ENCODE data around the gene CDPF1. TPM values are rescaled to one million over a fixed set of nuclear protein-coding genes. Genes with fewer than 3 reads are reported as not detected.

The CDPF1 gene
- total RNA-seq, 2 experiments from 2014 or later, result 1.6 to 2.6 TPM

- CTCF ChIA-PET, result no interaction called here
- Mint-ChIP-seq H3K27me3 (no peaks in the 10 kb centered on the region), H3K4me3 (no peak overlapping the region), H3K4me1 (ENCODE audit: low read depth) (peaks cover 12% of the 10 kb centered on the region), H3K9me3 (no peaks in the 10 kb centered on the region), H3K27ac (no peak overlapping the region), H3K36me3 (ENCODE audit: low read depth) (peaks cover 19% of the 10 kb centered on the region)
- Histone ChIP-seq H3K4me1 (ENCODE audit: insufficient read depth, low read length) (peaks cover 27% of the 10 kb centered on the region), H3K36me3 (ENCODE audit: insufficient read depth, low read length) (peaks cover 24% of the 10 kb centered on the region), H3K4me3 (ENCODE audit: low read length) (no peak overlapping the region), H3K9me3 (ENCODE audit: control insufficient read depth in 1 of 2, insufficient read depth in 1 of 2, low read length in 2 of 2) (no peaks in the 10 kb centered on the region), H3K27ac (ENCODE audit: low read depth in 1 of 2, low read length in 2 of 2) (no peak overlapping the region), H3K27me3 (ENCODE audit: control insufficient read depth in 1 of 2, insufficient read depth in 2 of 2, low read length in 2 of 2) (no peaks in the 10 kb centered on the region)
- no peak for ATAC-seq (ENCODE audit: poor library complexity)
- POLR2A ChIA-PET, result no interaction called here
- no peak for TF ChIP-seq CTCF (IDR thresholded peaks at IDR 0.05)
- intact Hi-C loops (cut with DNase I, micrococcal nuclease), result loop anchor here in 1 of 2 experiments (10.0 kb wide), 1 partner anchor 231 kb away; no protein-coding TSS in a partner anchor
- no peak for DNase-seq
Measured at GRCh38 chr22:46245511-46245910, 4.6 kb downstream of the CDPF1 start.

GRCh38 chr22:46244771-46245170 lies 5.3 kb downstream of the CDPF1 start:
- Histone ChIP-seq H3K27me3 (ENCODE audit: control insufficient read depth in 1 of 2, insufficient read depth in 2 of 2, low read length in 2 of 2) (no peaks in the 10 kb centered on the region), H3K27ac (ENCODE audit: low read depth in 1 of 2, low read length in 2 of 2) (no peak overlapping the region), H3K9me3 (ENCODE audit: control insufficient read depth in 1 of 2, insufficient read depth in 1 of 2, low read length in 2 of 2) (no peaks in the 10 kb centered on the region), H3K36me3 (ENCODE audit: insufficient read depth, low read length) (peaks cover 24% of the 10 kb centered on the region), H3K4me3 (ENCODE audit: low read length) (no peak overlapping the region), H3K4me1 (ENCODE audit: insufficient read depth, low read length) (peaks cover 33% of the 10 kb centered on the region)
- no peak overlapping the region for H3K27ac Mint-ChIP-seq
- H3K4me1 Mint-ChIP-seq (ENCODE audit: low read depth), result peaks cover 19% of the 10 kb centered on the region
- H3K4me3 Mint-ChIP-seq, result no peak overlapping the region
- peaks cover 19% of the 10 kb centered on the region for H3K36me3 Mint-ChIP-seq (ENCODE audit: low read depth)
- ChIA-PET POLR2A (no interaction called here), CTCF (no interaction called here)
- H3K9me3 Mint-ChIP-seq, result no peaks in the 10 kb centered on the region
- no peak for TF ChIP-seq CTCF (IDR thresholded peaks at IDR 0.05)
- H3K27me3 Mint-ChIP-seq, result no peaks in the 10 kb centered on the region
- no peak for DNase-seq
- no peak for ATAC-seq (ENCODE audit: poor library complexity)
- intact Hi-C loops (cut with DNase I, micrococcal nuclease), result loop anchor here in 1 of 2 experiments (10.0 kb wide), 1 partner anchor 230 kb away; no protein-coding TSS in a partner anchor

GRCh38 chr22:46242076-46242475 lies 8.0 kb downstream of the CDPF1 start:
- peaks cover 0 to 13% of the 10 kb centered on the region in 2 experiments for H3K9me3 ChIP-seq (ENCODE audit: control insufficient read depth in 1 of 2, insufficient read depth in 1 of 2, low read length in 2 of 2)
- no peaks in the 10 kb centered on the region for H3K27me3 Mint-ChIP-seq
- H3K4me1 Mint-ChIP-seq (ENCODE audit: low read depth), result peaks cover 19% of the 10 kb centered on the region
- intact Hi-C loops (cut with DNase I, micrococcal nuclease), result loop anchor here in 1 of 2 experiments (10.0 kb wide), 1 partner anchor 227 kb away; no protein-coding TSS in a partner anchor
- H3K36me3 ChIP-seq (ENCODE audit: insufficient read depth, low read length), result peaks cover 22% of the 10 kb centered on the region
- no peak overlapping the region for H3K4me3 ChIP-seq (ENCODE audit: low read length)
- no peaks in the 10 kb centered on the region for H3K9me3 Mint-ChIP-seq
- ATAC-seq (ENCODE audit: poor library complexity), result no peak
- no peak for TF ChIP-seq CTCF (IDR thresholded peaks at IDR 0.05)
- ChIA-PET POLR2A (interaction anchor here (1.4 kb wide), 1 partner anchor 8 kb away, joined by 9 read pairs; the partner anchor contains the start of gene CDPF1), CTCF (no interaction called here)
- no peak for DNase-seq
- H3K4me1 ChIP-seq (ENCODE audit: insufficient read depth, low read length), result peaks cover 25% of the 10 kb centered on the region
- H3K27me3 ChIP-seq (ENCODE audit: control insufficient read depth in 1 of 2, insufficient read depth in 2 of 2, low read length in 2 of 2), result no peaks in the 10 kb centered on the region
- peaks cover 25% of the 10 kb centered on the region for H3K36me3 Mint-ChIP-seq (ENCODE audit: low read depth)
- no peak overlapping the region for H3K4me3 Mint-ChIP-seq
- H3K27ac ChIP-seq (ENCODE audit: low read depth in 1 of 2, low read length in 2 of 2), result no peak overlapping the region
- no peak overlapping the region for H3K27ac Mint-ChIP-seq
